WI38 (cell line): ENCODE measurements around the gene FLG2.
"Not testable (repeated sequence)": the region's sequence is repeated elsewhere in the genome, so short reads cannot be mapped to it uniquely, and the experiment has no call there.

Experiments
- H3K4me3 ChIP-seq: 2 replicates; pipeline ENCODE4 v1.5.1; 2011; ENCODE audit warnings: low read depth, mild to moderate bottlenecking, control low read depth, low read length
- CTCF ChIP-seq: IDR thresholded peaks from 2 replicates; pipeline ENCODE4 v1.5.1; 2012; ENCODE audit warnings: low read depth, mild to moderate bottlenecking, control low read depth, low read length

FLG2 gene

GRCh38 chr1:152313319-152313801, 46.4 kb downstream of the FLG2 start:
- no peak for TF ChIP-seq CTCF
- no peak overlapping the region for H3K4me3 ChIP-seq

- not testable (repeated sequence) for H3K4me3 ChIP-seq
These were observed 47.6 kb downstream of the FLG2 start for GRCh38 chr1:152312169-152312568.

- no peak for TF ChIP-seq CTCF
- no peak overlapping the region for H3K4me3 ChIP-seq
These were observed 49.9 kb downstream of the FLG2 start for GRCh38 chr1:152309955-152310354.

- H3K4me3 ChIP-seq: not testable (repeated sequence)
These were observed 50.4 kb downstream of the FLG2 start for GRCh38 chr1:152309320-152309901.

GRCh38 chr1:152308758-152309157, 51.0 kb downstream of the FLG2 start:
- H3K4me3 ChIP-seq: not testable (repeated sequence)

GRCh38 chr1:152307970-152308369, 51.8 kb downstream of the FLG2 start:
- H3K4me3 ChIP-seq: not testable (repeated sequence)

- not testable (repeated sequence) for H3K4me3 ChIP-seq
These were observed 53.7 kb downstream of the FLG2 start for GRCh38 chr1:152306123-152306522.

GRCh38 chr1:152304773-152305172, 55.0 kb downstream of the FLG2 start:
- not testable (repeated sequence) for H3K4me3 ChIP-seq

GRCh38 chr1:152303139-152303872, 56.5 kb downstream of the FLG2 start:
- H3K4me3 ChIP-seq: not testable (repeated sequence)
